HG02973 (cell line): ENCODE data around the gene SGCE.

Experiments used
- ATAC-seq: cut with Tn5 transposase; IDR thresholded peaks from one replicate; pipeline ENCODE4 v1.9.1; 2021; ENCODE audit warnings: moderate library complexity; ENCODE audit not compliant: unreplicated experiment

The SGCE gene

GRCh38 chr7:94575646-94576045 is 80.3 kb downstream of the SGCE start:
- no peak for ATAC-seq

GRCh38 chr7:94571816-94572215 is 84.1 kb downstream of the SGCE start:
- ATAC-seq: no peak

GRCh38 chr7:94567396-94567795 is 88.5 kb downstream of the SGCE start:
- ATAC-seq: no peak

GRCh38 chr7:94565247-94565894 is 90.6 kb downstream of the SGCE start:
- no peak for ATAC-seq

- no peak for ATAC-seq
Measured at GRCh38 chr7:94562525-94562924, 93.4 kb downstream of the SGCE start.

- no peak for ATAC-seq
Measured at GRCh38 chr7:94561841-94562514, 94.0 kb downstream of the SGCE start.

- no peak for ATAC-seq
Measured at GRCh38 chr7:94559972-94560371, 96.0 kb downstream of the SGCE start.

- no peak for ATAC-seq
Measured at GRCh38 chr7:94557215-94557614, 98.7 kb downstream of the SGCE start.

- ATAC-seq: peak; percentile 72
Measured at GRCh38 chr7:94556028-94556427, 99.9 kb downstream of the SGCE start.

- no peak for ATAC-seq
Measured at GRCh38 chr7:94547126-94547525, 108.8 kb downstream of the SGCE start.

- ATAC-seq: no peak
Measured at GRCh38 chr7:94540428-94540827, 115.5 kb downstream of the SGCE start.
